WTC11 (cell line): ENCODE measurements around the gene RPS16. TPM values are rescaled to one million over a fixed set of nuclear protein-coding genes. Genes with fewer than 3 reads are reported as not detected.
A peak's percentile ranks its signal among the peaks of the same experiment; 100 is the strongest.

Experiments used
- ATAC-seq: fragments of 200-7000 bp; cut with Tn5 transposase; 2 replicates; pipeline ENCODE4 v1.10.0; 2021; ENCODE audit warnings: mild to moderate bottlenecking, moderate library complexity
- CTCF ChIA-PET: fragments of 300-600 bp; sonication (Branson Sonifier 250); formaldehyde crosslinking; loops from one replicate; lab custom pipeline; 2021; ENCODE audit warnings: antibody characterized with exemption; lab: Charles Lee
- POLR2A ChIA-PET: fragments of 350-600 bp; sonication (Branson Sonifier 250); formaldehyde crosslinking; loops from one replicate; lab custom pipeline; 2021; ENCODE audit warnings: antibody characterized with exemption; lab: Charles Lee
- DNase-seq: peaks from one replicate; pipeline ENCODE4 v3.0.0; 2021; ENCODE audit warnings: low spot score
- H3K27ac Mint-ChIP-seq: 2 replicates; pipeline ENCODE4 v1.8.0; 2021; ENCODE audit warnings: mixed read lengths
- H3K27me3 Mint-ChIP-seq: 2 replicates; pipeline ENCODE4 v1.8.0; 2021; ENCODE audit warnings: low read depth, mild to moderate bottlenecking, moderate library complexity, mixed read lengths
- H3K36me3 Mint-ChIP-seq: 2 replicates; pipeline ENCODE4 v1.8.0; 2021; ENCODE audit warnings: mixed read lengths
- H3K4me1 Mint-ChIP-seq: 2 replicates; pipeline ENCODE4 v1.8.0; 2022; ENCODE audit warnings: mixed read lengths
- H3K4me3 Mint-ChIP-seq: 2 replicates; pipeline ENCODE4 v1.8.0; 2021; ENCODE audit warnings: mild to moderate bottlenecking, moderate library complexity, mixed read lengths
- H3K9me3 Mint-ChIP-seq: 2 replicates; pipeline ENCODE4 v1.8.0; 2021; ENCODE audit warnings: mixed read lengths
- ATF3 ChIP-seq: sonication (generic); formaldehyde crosslinking; conservative IDR thresholded peaks from 2 replicates; pipeline ENCODE4 v1.8.1; 2022; ENCODE audit warnings: mild to moderate bottlenecking, missing genetic modification reagents
- CREB1 ChIP-seq: sonication (generic); formaldehyde crosslinking; IDR thresholded peaks from 2 replicates; pipeline ENCODE4 v1.8.0; 2023; ENCODE audit warnings: mild to moderate bottlenecking, missing genetic modification reagents
- FOXP4 ChIP-seq: sonication (generic); formaldehyde crosslinking; IDR thresholded peaks from 2 replicates; pipeline ENCODE4 v1.8.0; 2022; ENCODE audit warnings: mild to moderate bottlenecking, missing genetic modification reagents
- GRHL2 ChIP-seq: fragments of 250-450 bp; sonication (Bioruptor Pico); IDR thresholded peaks from 2 replicates; pipeline ENCODE4 v1.8.0; 2022; ENCODE audit warnings: mild to moderate bottlenecking, moderate library complexity; ENCODE audit not compliant: insufficient replicate concordance, severe bottlenecking
- IRF1 ChIP-seq: sonication (generic); formaldehyde crosslinking; IDR thresholded peaks from 2 replicates; pipeline ENCODE4 v1.8.0; 2023; ENCODE audit warnings: missing genetic modification reagents
- JUN ChIP-seq: sonication (generic); formaldehyde crosslinking; IDR thresholded peaks from 2 replicates; pipeline ENCODE4 v1.8.0; 2023; ENCODE audit warnings: mild to moderate bottlenecking, missing genetic modification reagents
- MXD4 ChIP-seq: fragments of 250-450 bp; sonication (Bioruptor Pico); IDR thresholded peaks from 2 replicates; pipeline ENCODE4 v1.8.0; 2021; ENCODE audit warnings: mild to moderate bottlenecking, moderate library complexity, borderline replicate concordance
- MYBL2 ChIP-seq: sonication (generic); formaldehyde crosslinking; IDR thresholded peaks from 2 replicates; pipeline ENCODE4 v1.8.1; 2023; ENCODE audit warnings: mild to moderate bottlenecking, moderate library complexity, missing genetic modification reagents
- NFE2L1 ChIP-seq: sonication (generic); formaldehyde crosslinking; IDR thresholded peaks from 2 replicates; pipeline ENCODE4 v1.8.1; 2023; ENCODE audit warnings: missing genetic modification reagents
- NR1H2 ChIP-seq: sonication (generic); formaldehyde crosslinking; IDR thresholded peaks from 2 replicates; pipeline ENCODE4 v1.9.0; 2021; ENCODE audit warnings: mild to moderate bottlenecking, moderate library complexity, missing genetic modification reagents
- PRDM15 ChIP-seq: sonication (generic); formaldehyde crosslinking; IDR thresholded peaks from 2 replicates; pipeline ENCODE4 v1.8.0; 2022; ENCODE audit warnings: missing genetic modification reagents
- PREB ChIP-seq: sonication (generic); formaldehyde crosslinking; IDR thresholded peaks from 2 replicates; pipeline ENCODE4 v1.8.1; 2022; ENCODE audit warnings: mild to moderate bottlenecking, missing genetic modification reagents, moderate library complexity, borderline replicate concordance
- RORB ChIP-seq: fragments of 250-450 bp; sonication (Bioruptor Pico); IDR thresholded peaks from 2 replicates; pipeline ENCODE4 v1.9.0; 2021; ENCODE audit warnings: mild to moderate bottlenecking
- SOX15 ChIP-seq: fragments of 250-450 bp; sonication (Bioruptor Pico); IDR thresholded peaks from 2 replicates; pipeline ENCODE4 v1.9.0; 2021; ENCODE audit warnings: mild to moderate bottlenecking
- SP1 ChIP-seq: sonication (generic); formaldehyde crosslinking; conservative IDR thresholded peaks from 2 replicates; pipeline ENCODE4 v1.8.1; 2022; ENCODE audit warnings: missing genetic modification reagents
- TCF7 ChIP-seq: sonication (generic); formaldehyde crosslinking; IDR thresholded peaks from 2 replicates; pipeline ENCODE4 v1.8.0; 2022; ENCODE audit warnings: mild to moderate bottlenecking, low read depth, missing genetic modification reagents, moderate library complexity
- TEAD4 ChIP-seq: sonication (generic); formaldehyde crosslinking; IDR thresholded peaks from 2 replicates; pipeline ENCODE4 v1.8.0; 2022; ENCODE audit warnings: mild to moderate bottlenecking, missing genetic modification reagents
- TP53 ChIP-seq: sonication (generic); formaldehyde crosslinking; IDR thresholded peaks from 2 replicates; pipeline ENCODE4 v1.8.1; 2023; ENCODE audit warnings: mild to moderate bottlenecking, missing genetic modification reagents
- ZBTB21 ChIP-seq: sonication (generic); formaldehyde crosslinking; IDR thresholded peaks from 2 replicates; pipeline ENCODE4 v1.8.1; 2023; ENCODE audit warnings: mild to moderate bottlenecking, missing genetic modification reagents, borderline replicate concordance
- ZMAT4 ChIP-seq: fragments of 250-450 bp; sonication (Bioruptor Pico); IDR thresholded peaks from 2 replicates; pipeline ENCODE4 v1.9.0; 2021; ENCODE audit warnings: mild to moderate bottlenecking
- ZNF232 ChIP-seq: sonication (generic); formaldehyde crosslinking; IDR thresholded peaks from 2 replicates; pipeline ENCODE4 v1.8.0; 2022; ENCODE audit warnings: mild to moderate bottlenecking, missing genetic modification reagents
- ZNF281 ChIP-seq: sonication (generic); formaldehyde crosslinking; IDR thresholded peaks from 2 replicates; pipeline ENCODE4 v1.8.0; 2023; ENCODE audit warnings: mild to moderate bottlenecking, missing genetic modification reagents
- ZNF317 ChIP-seq: sonication (generic); formaldehyde crosslinking; IDR thresholded peaks from 2 replicates; pipeline ENCODE4 v1.8.1; 2023; ENCODE audit warnings: low read depth, mild to moderate bottlenecking, moderate library complexity, missing genetic modification reagents, borderline replicate concordance
- ZNF396 ChIP-seq: fragments of 250-450 bp; sonication (Bioruptor Pico); IDR thresholded peaks from 2 replicates; pipeline ENCODE4 v1.8.0; 2021; ENCODE audit warnings: mild to moderate bottlenecking, moderate library complexity, borderline replicate concordance
- ZNF416 ChIP-seq: fragments of 250-450 bp; sonication (Bioruptor Pico); IDR thresholded peaks from 2 replicates; pipeline ENCODE4 v1.9.0; 2021; ENCODE audit warnings: mild to moderate bottlenecking, inconsistent platforms
- total RNA-seq: library from RNA; stranded (reverse); gene quantifications from 3 replicates; pipeline ENCODE4 v1.2.3, GENCODE V29; 2021

RPS16 gene
- total RNA-seq, 1 experiment from 2014 or later: 2,962 TPM

GRCh38 chr19:39483141-39483540 is 47.4 kb upstream of the RPS16 start (continued):
- TF ChIP-seq ZNF281 (CRISPR knock-in tag): no peak
- no peak for TF ChIP-seq NR1H2 (CRISPR knock-in tag)
- no peak for TF ChIP-seq GRHL2
- TF ChIP-seq MXD4 (CRISPR knock-in tag): no peak
- no peak for TF ChIP-seq PRDM15 (CRISPR knock-in tag)
- no peak for TF ChIP-seq ZMAT4 (CRISPR knock-in tag)
- no peak for TF ChIP-seq ZBTB21
- no peak for TF ChIP-seq JUN (CRISPR knock-in tag)
- TF ChIP-seq MYBL2: no peak
- TF ChIP-seq CREB1: no peak
- no peak for TF ChIP-seq NFE2L1
- no peak for TF ChIP-seq IRF1 (CRISPR knock-in tag)

- no peaks in the 10 kb centered on the region for H3K27me3 Mint-ChIP-seq
- POLR2A ChIA-PET: interaction anchor here (1.0 kb wide), 1 partner anchor 36 kb away, joined by 3 read pairs; the partner anchor contains the start of gene SUPT5H
- peak overlapping the region; percentile 87 for H3K27ac Mint-ChIP-seq
Observed at GRCh38 chr19:39481676-39482075, 45.9 kb upstream of the RPS16 start.

More at GRCh38 chr19:39481676-39482075, 45.9 kb upstream of the RPS16 start:
- CTCF ChIA-PET: interaction anchor here (1.0 to 1.5 kb wide), 4 partner anchors 7 to 59 kb away, joined by 4 to 6 read pairs (median 4); partner anchors contain the start of gene EID2B
- peaks cover 18% of the 10 kb centered on the region for H3K4me1 Mint-ChIP-seq
- ATAC-seq (no peak), DNase-seq (no peak)
- no peaks in the 10 kb centered on the region for H3K9me3 Mint-ChIP-seq
- H3K4me3 Mint-ChIP-seq: peak overlapping the region; percentile 91
- TF ChIP-seq TEAD4 (CRISPR knock-in tag): no peak
- no peak for TF ChIP-seq FOXP4 (CRISPR knock-in tag)
- no peak for TF ChIP-seq JUN (CRISPR knock-in tag)
- no peak for TF ChIP-seq ZNF317
- TF ChIP-seq SOX15 (CRISPR knock-in tag): no peak
- TF ChIP-seq ZNF396 (CRISPR knock-in tag): no peak
- no peak for TF ChIP-seq RORB
- TF ChIP-seq SP1 (CRISPR knock-in tag): no peak
- no peak for TF ChIP-seq TCF7 (CRISPR knock-in tag)
- no peak for TF ChIP-seq ATF3 (CRISPR knock-in tag)
- no peak for TF ChIP-seq ZNF232 (CRISPR knock-in tag)
- no peak for TF ChIP-seq NFE2L1
- TF ChIP-seq NR1H2 (CRISPR knock-in tag): no peak
- no peak for TF ChIP-seq TP53 (CRISPR knock-in tag)
- TF ChIP-seq ZNF416 (CRISPR knock-in tag): no peak
- no peak for TF ChIP-seq PREB
- H3K36me3 Mint-ChIP-seq: peaks cover 25% of the 10 kb centered on the region
